HepG2 (cell line): ENCODE results near the gene ZFYVE21. TPM values are rescaled to one million over a fixed set of nuclear protein-coding genes. Genes with fewer than 3 reads are reported as not detected.

Experiments used
- CBX1 ChIP-seq: IDR thresholded peaks from one replicate; pipeline ENCODE4 v1.6.1; 2016; ENCODE audit warnings: antibody characterized with exemption, low read depth
- ELF4 ChIP-seq: sonication (generic); formaldehyde crosslinking; IDR thresholded peaks from 2 replicates; pipeline ENCODE4 v1.5.0; 2020; ENCODE audit warnings: missing genetic modification reagents, mild to moderate bottlenecking, moderate library complexity, borderline replicate concordance
- FUBP1 ChIP-seq: sonication (generic); formaldehyde crosslinking; IDR thresholded peaks from 2 replicates; pipeline ENCODE4 v1.5.1; 2020; ENCODE audit warnings: missing genetic modification reagents, mild to moderate bottlenecking, borderline replicate concordance
- GRHL1 ChIP-seq: sonication (generic); formaldehyde crosslinking; conservative IDR thresholded peaks from 2 replicates; pipeline ENCODE4 v1.8.0; 2022; ENCODE audit warnings: missing genetic modification reagents
- HNRNPL ChIP-seq: fragments of 200-400 bp; formaldehyde crosslinking; IDR thresholded peaks from 2 replicates; pipeline ENCODE4 v1.6.1; 2017; ENCODE audit warnings: mild to moderate bottlenecking, low read depth, low read length
- HOXA3 ChIP-seq: sonication (generic); formaldehyde crosslinking; IDR thresholded peaks from 2 replicates; pipeline ENCODE4 v1.5.0; 2020; ENCODE audit warnings: missing genetic modification reagents
- KLF12 ChIP-seq: sonication (generic); formaldehyde crosslinking; IDR thresholded peaks from 2 replicates; pipeline ENCODE4 v1.4.0; 2020; ENCODE audit warnings: missing genetic modification reagents, borderline replicate concordance
- KLF6 ChIP-seq: IDR thresholded peaks from 2 replicates; pipeline ENCODE4 v1.8.0; 2016; ENCODE audit warnings: missing biosample characterization, missing genetic modification reagents
- PCBP2 ChIP-seq: fragments of 200-400 bp; formaldehyde crosslinking; optimal IDR thresholded peaks from 2 replicates; pipeline ENCODE3; 2018; ENCODE audit warnings: low read length, low read depth; ENCODE audit not compliant: poor library complexity, severe bottlenecking
- PHF8 ChIP-seq: sonication (generic); formaldehyde crosslinking; IDR thresholded peaks from 2 replicates; pipeline ENCODE4 v1.5.0; 2020; ENCODE audit warnings: missing genetic modification reagents
- POGZ ChIP-seq: sonication (generic); formaldehyde crosslinking; IDR thresholded peaks from 2 replicates; pipeline ENCODE4 v1.4.0; 2020; ENCODE audit warnings: mild to moderate bottlenecking, missing genetic modification reagents
- RFX3 ChIP-seq: IDR thresholded peaks from 2 replicates; pipeline ENCODE4 v1.6.1; 2016; ENCODE audit warnings: missing biosample characterization, missing genetic modification reagents
- RFX5 ChIP-seq: IDR thresholded peaks from 2 replicates; pipeline ENCODE4 v1.6.1; 2011; ENCODE audit warnings: low read depth, low read length, improper control_type of control experiment
- SMARCC2 ChIP-seq: fragments of 450-650 bp; IDR thresholded peaks from 2 replicates; pipeline ENCODE4 v1.6.1; 2017; ENCODE audit warnings: antibody characterized with exemption, mild to moderate bottlenecking
- ZIK1 ChIP-seq: sonication (generic); formaldehyde crosslinking; IDR thresholded peaks from 2 replicates; pipeline ENCODE4 v1.5.0; 2020; ENCODE audit warnings: mild to moderate bottlenecking, low read depth, missing genetic modification reagents, borderline replicate concordance
- ZKSCAN1 ChIP-seq: fragments of 150-350 bp; IDR thresholded peaks from 2 replicates; pipeline ENCODE4 v1.6.1; 2014; ENCODE audit warnings: low read length
- ZNF256 ChIP-seq: sonication (generic); formaldehyde crosslinking; conservative IDR thresholded peaks from 2 replicates; pipeline ENCODE4 v1.4.0; 2020; ENCODE audit warnings: missing genetic modification reagents
- ZNF264 ChIP-seq: sonication (generic); formaldehyde crosslinking; IDR thresholded peaks from 2 replicates; pipeline ENCODE4 v1.4.0; 2020; ENCODE audit warnings: missing genetic modification reagents
- ZNF782 ChIP-seq: sonication (generic); formaldehyde crosslinking; IDR thresholded peaks from 2 replicates; pipeline ENCODE4 v1.4.0; 2020; ENCODE audit warnings: missing genetic modification reagents, mild to moderate bottlenecking, borderline replicate concordance
- ZNF83 ChIP-seq: sonication (generic); formaldehyde crosslinking; IDR thresholded peaks from 2 replicates; pipeline ENCODE4 v1.4.0; 2020; ENCODE audit warnings: missing genetic modification reagents, mild to moderate bottlenecking, borderline replicate concordance
- ZNF891 ChIP-seq: sonication (generic); formaldehyde crosslinking; IDR thresholded peaks from 2 replicates; pipeline ENCODE4 v1.5.0; 2020; ENCODE audit warnings: mild to moderate bottlenecking, missing genetic modification reagents
- polyA plus RNA-seq, 8 experiments: library from polyadenylated mRNA; depleted of rRNA in 3 of 8; stranded (reverse) in 7 of 8; unstranded in 1 of 8; fragments of >200 nt; fragmentation: Illumina TruSeq in 4 of 8; extraction: Trizol in 4 of 8; gene quantifications; 2 replicates each; pipeline versions ENCODE4 v1.2.1 to v1.2.3, GENCODE V29; 2011 to 2016; ENCODE audit warnings: low read depth in 4 of 8, missing spikeins in 1 of 8, mixed read lengths in 1 of 8; ENCODE audit not compliant: insufficient read depth in 1 of 8
- total RNA-seq, 5 experiments: library from RNA; depleted of rRNA; stranded (reverse); fragments of >200 nt; fragmentation: Illumina TruSeq; extraction: Trizol; gene quantifications; 2 replicates each; pipeline ENCODE4 v1.2.3, GENCODE V29; 2016; ENCODE audit warnings: low read depth in 1 of 5
- TF ChIP-seq, protein P1 (sequence below): sonication (generic); formaldehyde crosslinking; IDR thresholded peaks from 2 replicates; pipeline ENCODE4 v1.9.0; 2021; ENCODE audit warnings: missing genetic modification reagents, mild to moderate bottlenecking, borderline replicate concordance
- TF ChIP-seq, protein P2 (sequence below): sonication (generic); formaldehyde crosslinking; IDR thresholded peaks from 2 replicates; pipeline ENCODE4 v1.4.0; 2020; ENCODE audit warnings: missing genetic modification reagents
- TF ChIP-seq, protein P3 (sequence below): sonication (generic); formaldehyde crosslinking; IDR thresholded peaks from 2 replicates; pipeline ENCODE4 v1.8.0; 2022; ENCODE audit warnings: missing genetic modification reagents, mild to moderate bottlenecking, inconsistent platforms, borderline replicate concordance

Gene ZFYVE21
- total and polyA plus RNA-seq, 2 of the 13 experiments (the other 11 are each of a cell fraction or from before 2014, with no cell fraction given), result 34.3 to 34.4 TPM

DNA sequence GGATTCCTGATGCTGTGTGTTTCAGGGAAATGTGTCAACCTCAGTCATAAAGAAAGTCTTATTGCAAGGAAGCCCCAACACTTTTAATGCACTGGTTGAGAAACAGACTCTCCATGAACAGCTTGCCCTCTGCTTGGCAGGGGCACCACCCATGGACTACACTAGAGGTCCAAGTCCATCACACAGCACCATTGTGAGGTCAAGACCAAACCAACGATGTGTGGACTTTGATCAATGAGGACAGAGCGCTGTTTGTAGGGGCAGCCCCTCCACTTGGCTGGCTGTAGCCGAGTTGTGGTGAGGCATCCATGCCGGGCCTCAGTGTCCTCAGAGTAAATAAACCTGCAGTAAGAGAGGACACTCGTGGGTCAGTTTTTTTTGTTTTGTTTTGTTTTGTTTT, 29.8 kb downstream of the ZFYVE21 start (continued):
- TF ChIP-seq HNRNPL, result 0 out of 2 replicates have a peak, but pooled peaks have one; percentile 42
- TF ChIP-seq KLF12, result no peak
- no peak for TF ChIP-seq SMARCC2
- no peak for TF ChIP-seq PHF8
- TF ChIP-seq ZNF782 (CRISPR knock-in tag), result no peak
- TF ChIP-seq, protein P1, sequence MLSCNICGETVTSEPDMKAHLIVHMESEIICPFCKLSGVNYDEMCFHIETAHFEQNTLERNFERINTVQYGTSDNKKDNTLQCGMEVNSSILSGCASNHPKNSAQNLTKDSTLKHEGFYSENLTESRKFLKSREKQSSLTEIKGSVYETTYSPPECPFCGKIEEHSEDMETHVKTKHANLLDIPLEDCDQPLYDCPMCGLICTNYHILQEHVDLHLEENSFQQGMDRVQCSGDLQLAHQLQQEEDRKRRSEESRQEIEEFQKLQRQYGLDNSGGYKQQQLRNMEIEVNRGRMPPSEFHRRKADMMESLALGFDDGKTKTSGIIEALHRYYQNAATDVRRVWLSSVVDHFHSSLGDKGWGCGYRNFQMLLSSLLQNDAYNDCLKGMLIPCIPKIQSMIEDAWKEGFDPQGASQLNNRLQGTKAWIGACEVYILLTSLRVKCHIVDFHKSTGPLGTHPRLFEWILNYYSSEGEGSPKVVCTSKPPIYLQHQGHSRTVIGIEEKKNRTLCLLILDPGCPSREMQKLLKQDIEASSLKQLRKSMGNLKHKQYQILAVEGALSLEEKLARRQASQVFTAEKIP (CRISPR knock-in tag), result no peak
- peak; percentile 30; the same call in 1 of the 2 replicates for TF ChIP-seq POGZ
- no peak for TF ChIP-seq FUBP1 (CRISPR knock-in tag)
- no peak for TF ChIP-seq ZNF83 (CRISPR knock-in tag)
- TF ChIP-seq ZNF264 (CRISPR knock-in tag), result peak; percentile 34; the same call in 1 of the 2 replicates
- TF ChIP-seq KLF6, result no peak
- TF ChIP-seq RFX5, result no peak
- peak; percentile 26; the same call in 1 of the 2 replicates for TF ChIP-seq HOXA3 (CRISPR knock-in tag)
- no peak for TF ChIP-seq ZKSCAN1
- TF ChIP-seq CBX1, result no peak
- TF ChIP-seq GRHL1, result no peak
- TF ChIP-seq PCBP2, result no peak
- TF ChIP-seq, protein P2, sequence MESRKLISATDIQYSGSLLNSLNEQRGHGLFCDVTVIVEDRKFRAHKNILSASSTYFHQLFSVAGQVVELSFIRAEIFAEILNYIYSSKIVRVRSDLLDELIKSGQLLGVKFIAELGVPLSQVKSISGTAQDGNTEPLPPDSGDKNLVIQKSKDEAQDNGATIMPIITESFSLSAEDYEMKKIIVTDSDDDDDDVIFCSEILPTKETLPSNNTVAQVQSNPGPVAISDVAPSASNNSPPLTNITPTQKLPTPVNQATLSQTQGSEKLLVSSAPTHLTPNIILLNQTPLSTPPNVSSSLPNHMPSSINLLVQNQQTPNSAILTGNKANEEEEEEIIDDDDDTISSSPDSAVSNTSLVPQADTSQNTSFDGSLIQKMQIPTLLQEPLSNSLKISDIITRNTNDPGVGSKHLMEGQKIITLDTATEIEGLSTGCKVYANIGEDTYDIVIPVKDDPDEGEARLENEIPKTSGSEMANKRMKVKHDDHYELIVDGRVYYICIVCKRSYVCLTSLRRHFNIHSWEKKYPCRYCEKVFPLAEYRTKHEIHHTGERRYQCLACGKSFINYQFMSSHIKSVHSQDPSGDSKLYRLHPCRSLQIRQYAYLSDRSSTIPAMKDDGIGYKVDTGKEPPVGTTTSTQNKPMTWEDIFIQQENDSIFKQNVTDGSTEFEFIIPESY (CRISPR knock-in tag), result peak; percentile 93
- no peak for TF ChIP-seq ELF4
- TF ChIP-seq, protein P3, sequence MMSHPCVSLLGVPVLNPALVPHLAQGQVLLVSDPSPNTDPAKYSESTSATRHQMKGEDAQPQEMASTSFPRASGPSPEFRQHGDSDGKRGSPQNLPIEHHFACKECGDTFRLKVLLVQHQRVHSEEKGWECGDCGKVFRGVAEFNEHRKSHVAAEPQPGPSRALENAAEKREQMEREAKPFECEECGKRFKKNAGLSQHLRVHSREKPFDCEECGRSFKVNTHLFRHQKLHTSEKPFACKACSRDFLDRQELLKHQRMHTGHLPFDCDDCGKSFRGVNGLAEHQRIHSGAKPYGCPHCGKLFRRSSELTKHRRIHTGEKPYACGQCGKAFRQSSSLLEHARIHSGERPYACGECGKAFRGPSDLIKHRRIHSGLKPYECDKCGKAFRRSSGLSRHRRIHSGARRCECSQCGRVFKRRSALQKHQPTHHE, result no peak
- no peak for TF ChIP-seq ZNF891 (CRISPR knock-in tag)
- no peak for TF ChIP-seq RFX3 (CRISPR knock-in tag)
- TF ChIP-seq ZIK1, result no peak
- no peak for TF ChIP-seq ZNF256 (CRISPR knock-in tag)
